Activated naive CD8-positive, alpha-beta T cell treated with anti-CD3 and anti-CD28 coated beads, Interleukin-2, amount 50 U/mL, for 16 hours (primary cell): Measurements from ENCODE around the gene SLC1A2.
"Not testable (repeated sequence)": the region's sequence is repeated elsewhere in the genome, so short reads cannot be mapped to it uniquely, and the experiment has no call there.

Source experiments
- DNase-seq: peaks from one replicate; pipeline ENCODE4 v3.0.0-alpha.2; 2020; ENCODE audit warnings: low read depth, low spot score

SLC1A2 gene

DNA sequence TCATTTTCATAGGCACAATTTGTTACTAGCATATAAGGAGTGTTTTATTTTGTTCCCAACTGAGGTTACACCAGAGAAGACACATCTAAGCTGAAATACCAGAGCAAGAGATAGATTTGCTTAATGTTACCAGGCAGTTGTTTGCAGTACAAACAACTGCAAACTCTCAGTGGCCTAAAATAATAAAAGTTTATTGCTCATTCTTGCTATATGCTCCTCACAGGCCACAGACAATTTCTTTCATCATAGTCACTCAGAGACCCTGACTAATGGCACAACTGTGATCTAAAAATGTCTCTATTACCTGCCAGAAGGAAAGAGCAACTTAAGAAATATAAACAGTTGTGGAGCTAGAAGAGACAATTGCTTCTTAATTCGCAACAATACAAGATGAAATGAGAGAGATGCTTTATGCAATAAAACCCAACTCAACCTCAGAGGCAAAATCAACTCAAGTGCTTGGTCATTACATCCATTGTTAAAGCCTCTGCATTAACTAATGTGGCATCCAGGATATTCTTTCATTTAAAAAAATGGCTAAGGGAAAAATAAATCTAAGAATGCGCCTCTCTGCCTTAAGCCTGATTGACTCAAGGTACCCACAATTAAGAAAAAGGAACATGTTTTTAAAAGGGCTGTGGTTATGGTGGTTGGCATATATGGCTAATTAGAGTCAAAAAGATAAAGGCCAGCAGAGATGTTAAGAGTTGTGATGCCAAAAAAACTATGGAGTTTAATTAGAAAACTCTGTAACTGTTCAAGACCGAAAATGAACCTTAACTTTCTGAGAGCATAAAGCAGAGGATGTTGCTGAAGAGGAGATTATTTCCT lies 176.7 kb downstream of the SLC1A2 start:
- no peak for DNase-seq

DNA sequence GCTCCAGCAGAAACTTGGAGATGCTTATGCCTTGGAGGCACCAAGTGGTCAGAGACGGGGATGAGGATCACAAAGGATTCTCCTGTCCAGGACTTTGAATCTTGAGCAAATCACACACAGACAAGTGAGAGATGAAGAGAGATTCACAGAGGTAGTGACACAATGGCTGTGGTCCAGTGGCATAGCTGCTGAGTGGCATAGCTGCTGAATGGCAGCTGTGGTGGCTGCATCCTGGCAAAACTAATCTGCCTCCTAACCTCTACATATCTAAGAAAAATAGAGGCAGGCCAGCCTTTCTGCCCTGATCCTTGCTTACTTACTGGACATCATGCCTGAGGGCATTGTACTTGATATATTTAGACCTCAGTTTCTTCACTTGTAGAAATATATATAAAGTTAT lies 177.8 kb downstream of the SLC1A2 start:
- DNase-seq, result no peak

DNA sequence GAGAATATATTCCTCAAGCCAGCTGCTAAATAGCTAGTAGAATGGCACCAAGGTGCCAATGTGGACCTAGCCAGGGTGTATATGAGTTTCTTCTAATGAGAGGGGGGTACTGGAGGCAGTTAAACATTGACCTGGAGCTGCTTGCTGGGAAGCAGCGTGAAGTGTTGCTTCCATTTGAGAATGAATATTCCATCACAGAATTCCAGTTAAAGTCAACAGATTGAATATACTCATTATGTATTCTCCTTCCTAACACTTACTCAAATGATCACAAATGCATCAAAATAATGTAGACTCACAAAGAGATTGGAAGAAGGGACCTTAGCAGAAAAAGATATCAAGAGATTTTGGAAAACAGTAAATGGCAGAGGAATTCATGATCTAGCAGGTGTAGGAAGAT lies 178.3 kb downstream of the SLC1A2 start:
- DNase-seq, result no peak

DNA sequence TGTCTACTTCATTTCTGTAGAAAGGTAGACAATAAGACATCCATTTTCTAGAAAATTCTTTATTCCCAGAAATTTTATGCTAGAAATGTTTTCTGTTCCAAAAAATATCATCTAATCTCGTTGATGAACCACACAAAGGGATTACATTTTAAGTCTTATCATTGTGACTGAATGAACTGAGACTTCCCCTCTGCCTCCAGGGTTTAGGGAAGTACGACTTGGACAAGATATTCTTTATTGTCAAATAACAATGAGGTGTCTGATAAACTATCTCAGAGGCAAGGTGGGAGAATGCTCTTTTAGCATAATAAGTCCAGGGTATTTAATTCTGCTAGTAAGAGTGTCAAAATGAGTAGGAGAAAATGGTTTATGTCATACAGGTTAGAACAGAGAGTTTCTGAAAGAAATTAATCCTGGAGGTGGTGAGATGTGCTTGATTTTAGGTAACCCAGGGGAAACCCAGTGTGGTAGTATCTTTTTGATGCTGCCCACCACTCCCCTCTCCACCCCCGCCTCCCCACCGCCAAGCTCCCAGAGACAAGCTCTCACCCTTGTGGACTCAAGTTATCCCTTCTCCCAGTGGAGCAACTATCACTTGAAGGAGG lies 179.8 kb downstream of the SLC1A2 start:
- no peak for DNase-seq

DNA sequence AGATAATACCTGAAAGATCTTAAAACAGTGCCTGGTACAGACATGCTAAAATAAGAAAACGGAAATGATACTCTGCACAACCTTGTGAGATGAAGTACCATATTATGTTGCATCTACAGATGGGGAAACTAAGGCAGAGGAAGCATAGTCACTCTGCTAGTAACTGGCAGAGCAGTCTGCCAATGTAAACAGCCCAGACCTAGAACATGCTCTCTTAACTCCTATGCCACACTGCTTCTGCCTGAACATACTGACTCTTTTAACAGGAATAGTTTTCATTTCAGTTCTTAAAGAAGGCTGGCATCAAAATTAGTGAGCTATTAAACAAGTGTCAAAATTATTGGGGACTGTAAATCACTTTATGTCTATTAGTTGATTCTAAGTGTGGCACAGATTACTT lies 180.5 kb downstream of the SLC1A2 start:
- DNase-seq, result no peak

DNA sequence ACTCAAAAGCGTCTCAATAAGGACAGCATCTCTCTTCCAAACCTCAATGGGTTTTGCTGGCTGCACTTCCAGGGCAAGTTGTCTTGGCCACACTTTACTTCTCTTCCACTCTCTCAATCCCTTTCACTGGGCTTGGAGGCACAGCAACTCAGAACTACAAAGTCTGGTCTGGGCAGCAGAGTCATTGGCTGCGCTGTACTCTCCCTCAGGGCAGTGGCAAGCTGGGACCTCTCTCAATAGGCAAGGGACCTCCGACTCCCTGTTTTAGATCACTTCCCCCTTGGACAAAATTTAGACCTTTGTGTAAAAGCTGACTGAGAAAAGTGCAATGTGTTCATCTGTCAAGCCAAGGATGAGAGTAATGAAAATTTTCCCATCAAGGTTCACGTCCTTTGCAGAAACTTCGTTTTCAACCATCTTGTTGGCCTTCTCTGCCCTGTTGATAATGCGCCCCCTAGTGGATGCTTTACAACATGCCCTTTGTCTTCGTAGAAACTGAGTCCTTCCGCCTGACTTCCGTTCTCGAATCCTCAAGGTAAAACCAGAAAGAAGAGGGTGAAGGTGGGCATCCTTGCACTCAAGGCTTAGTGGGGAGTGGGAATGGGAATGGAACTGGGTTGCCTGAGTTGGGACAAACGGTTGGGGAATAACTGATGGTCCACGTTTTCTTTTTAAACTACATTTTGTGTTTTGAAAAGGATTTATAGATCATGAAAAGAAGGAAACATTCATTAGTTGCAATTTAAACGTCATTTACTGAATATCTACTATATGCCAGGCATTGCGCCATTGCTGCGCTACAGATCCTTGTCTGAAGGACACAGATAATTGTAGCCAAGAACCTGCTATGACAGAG lies 181.3 kb downstream of the SLC1A2 start:
- peak; percentile 7 for DNase-seq

DNA sequence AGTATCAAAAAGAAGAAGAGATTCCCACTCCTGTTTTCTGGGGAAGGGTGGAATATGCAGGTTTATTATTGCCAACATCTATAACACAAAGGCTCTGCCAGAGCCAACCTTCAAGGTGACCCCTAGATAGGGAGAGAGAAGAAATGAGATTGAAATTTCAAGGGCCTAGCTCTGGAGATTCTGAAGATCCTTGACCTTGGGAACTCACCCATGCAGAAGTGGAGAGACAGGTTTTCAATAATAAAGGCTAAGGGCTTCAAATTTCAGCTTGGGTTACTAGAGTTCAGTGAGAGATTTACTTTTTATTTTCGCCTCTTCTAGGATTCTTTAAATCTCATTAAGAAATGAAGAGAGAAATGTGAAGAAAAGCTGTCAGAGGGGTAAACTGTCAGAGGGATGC lies 182.0 kb downstream of the SLC1A2 start:
- no peak for DNase-seq

DNA sequence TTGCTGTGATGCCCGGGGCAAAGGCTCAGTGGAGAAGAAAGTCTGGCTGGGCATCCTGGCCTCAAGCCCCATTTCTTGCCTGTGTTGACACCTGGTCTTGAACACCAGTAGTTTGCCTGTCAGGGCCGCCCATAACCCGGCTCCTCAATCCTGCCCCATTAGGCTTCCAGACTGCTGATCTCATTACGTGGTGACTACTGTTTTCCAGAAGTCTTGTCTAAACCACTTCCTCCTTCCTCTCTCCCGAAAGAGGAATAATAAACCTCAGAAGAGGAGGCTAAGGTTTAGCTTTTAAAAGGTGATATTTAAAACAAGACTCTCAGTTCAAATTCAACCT lies 182.7 kb downstream of the SLC1A2 start:
- DNase-seq, result no peak

DNA sequence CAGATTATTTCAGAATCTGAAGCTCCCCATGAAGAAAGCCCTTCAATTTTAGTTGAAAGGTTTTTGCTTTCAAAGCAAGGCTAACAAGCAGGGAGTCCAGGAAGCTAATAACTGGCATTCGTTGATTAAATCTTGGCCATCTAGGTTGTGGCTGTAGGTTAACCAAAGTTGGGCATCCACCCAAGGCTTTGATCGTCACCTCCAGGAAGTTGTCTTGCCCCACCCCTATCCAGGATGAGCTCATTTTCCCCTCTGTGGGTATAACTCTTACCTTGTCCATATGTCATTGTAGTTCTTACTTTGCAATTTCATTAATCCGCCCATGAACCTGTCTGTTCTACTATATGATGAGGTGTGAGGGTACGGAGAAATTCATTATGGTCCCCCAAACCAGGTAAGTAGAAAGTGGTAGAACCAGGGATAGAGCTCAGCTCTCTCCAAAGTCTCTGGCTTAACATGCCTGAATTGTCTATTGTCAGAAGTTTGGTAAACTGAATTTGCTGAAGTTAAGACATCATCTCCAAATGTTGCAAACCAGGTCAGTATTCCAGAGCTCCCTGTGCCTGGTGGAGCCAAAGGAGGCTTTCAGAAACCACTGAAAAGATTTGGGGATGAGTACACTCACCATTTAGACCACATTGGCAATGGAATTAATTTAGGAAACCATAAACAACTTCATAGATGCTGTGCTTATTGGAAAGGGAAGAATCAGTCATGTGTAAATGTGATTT lies 183.3 kb downstream of the SLC1A2 start:
- no peak for DNase-seq

DNA sequence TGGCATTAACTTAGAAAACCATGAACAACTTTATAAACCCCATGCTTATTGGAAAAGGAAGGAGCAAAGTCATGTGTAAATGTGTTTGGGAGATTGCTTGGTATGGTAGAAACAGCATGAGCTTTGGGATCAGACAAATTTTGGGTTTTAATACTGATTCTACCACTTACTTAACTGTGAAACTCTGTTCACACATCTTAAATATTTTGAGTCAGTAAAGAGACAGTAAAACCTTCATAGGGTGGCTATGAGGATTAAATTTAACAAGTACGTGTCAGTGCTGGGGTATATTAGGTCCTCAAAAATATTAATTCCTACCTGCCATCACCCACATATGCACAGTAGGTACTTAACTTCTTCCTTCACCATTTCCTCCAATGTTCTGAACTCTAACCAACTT lies 183.9 kb downstream of the SLC1A2 start:
- no peak for DNase-seq

DNA sequence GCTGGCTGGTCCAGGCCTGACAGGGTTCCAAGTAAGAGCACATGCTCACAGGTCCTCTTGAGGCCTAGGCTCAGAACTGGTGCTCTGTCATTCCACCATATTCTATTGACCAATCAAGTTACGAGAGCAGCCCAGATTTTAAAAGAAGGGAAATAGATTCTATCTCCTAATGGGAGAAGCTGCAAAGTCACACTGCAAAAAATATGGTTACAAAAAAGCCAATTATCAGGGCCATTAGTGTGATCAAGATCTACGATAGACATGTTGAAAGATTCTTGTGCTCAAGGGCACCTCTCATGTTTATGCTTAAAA lies 184.2 kb downstream of the SLC1A2 start:
- no peak for DNase-seq

DNA sequence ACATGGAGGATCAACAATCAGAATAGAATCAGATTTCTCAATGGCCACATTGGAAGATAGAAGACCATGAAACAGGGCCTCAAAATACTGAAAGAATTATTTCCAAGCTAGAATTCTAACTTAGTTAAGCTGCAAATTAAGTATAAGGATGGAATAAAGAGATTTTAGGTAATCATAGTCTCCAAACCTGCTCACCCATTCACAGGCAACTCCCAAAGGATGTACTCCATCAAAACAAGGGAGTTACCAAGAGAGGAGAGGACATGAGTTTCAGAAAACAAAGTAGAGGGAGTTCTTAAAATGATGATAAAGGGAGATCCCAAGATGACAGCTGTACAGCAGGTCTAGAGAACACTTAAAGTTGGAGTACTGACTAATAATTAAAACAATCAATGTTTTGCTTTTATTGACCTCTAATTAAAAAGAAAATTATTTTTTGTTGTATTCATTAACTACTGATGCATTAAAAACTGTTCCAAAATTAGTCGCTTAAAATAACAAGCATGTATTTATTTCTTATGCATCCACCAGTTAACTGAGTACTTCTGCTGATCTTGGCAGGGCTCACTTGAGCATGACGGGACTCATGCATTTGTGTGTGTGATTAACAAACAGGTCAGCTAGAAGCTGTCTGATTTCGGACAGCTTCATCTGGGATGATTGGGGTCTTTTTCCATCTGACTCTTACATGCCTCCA lies 184.8 kb downstream of the SLC1A2 start:
- DNase-seq, result no peak

DNA sequence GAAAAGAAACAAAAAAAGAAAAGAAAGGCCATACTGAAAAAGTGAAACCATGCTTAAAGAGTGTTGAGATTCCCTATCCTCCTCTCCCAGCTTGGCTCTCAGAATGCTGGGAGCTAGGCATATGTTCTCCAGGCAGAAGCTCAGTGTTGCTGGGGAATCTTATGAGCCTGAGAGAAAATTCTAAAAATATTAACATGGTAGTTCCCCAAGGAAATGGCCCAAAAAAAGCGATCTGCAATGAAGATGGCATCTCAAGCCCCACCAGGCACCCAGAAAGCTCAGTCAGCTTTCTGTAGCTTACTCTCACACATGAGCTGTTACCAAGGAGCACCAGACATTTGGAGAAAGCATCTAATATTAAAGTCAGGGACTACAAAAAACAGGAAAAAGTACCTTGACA lies 185.8 kb downstream of the SLC1A2 start:
- no peak for DNase-seq

DNA sequence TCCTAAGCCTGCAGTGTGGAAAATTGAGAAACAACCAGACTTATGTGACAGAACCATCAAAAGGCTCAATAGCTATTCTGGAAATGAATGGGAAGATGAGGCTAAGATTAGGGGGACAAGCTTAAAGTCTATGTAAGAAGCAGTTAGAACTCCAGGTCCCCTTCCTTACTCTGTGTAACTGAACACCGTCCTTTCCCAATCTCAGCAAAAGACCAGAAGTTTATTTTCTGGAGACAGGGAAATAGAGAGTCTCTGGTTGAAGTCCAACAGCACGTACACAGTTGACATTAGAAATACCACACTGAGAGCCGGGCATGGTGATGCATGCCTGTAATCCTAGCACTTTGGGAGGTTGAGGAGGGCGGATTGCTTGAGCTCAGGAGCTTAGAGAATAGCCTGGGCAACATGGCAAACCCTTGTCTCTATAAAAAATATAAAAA lies 186.4 kb downstream of the SLC1A2 start:
- no peak for DNase-seq

DNA sequence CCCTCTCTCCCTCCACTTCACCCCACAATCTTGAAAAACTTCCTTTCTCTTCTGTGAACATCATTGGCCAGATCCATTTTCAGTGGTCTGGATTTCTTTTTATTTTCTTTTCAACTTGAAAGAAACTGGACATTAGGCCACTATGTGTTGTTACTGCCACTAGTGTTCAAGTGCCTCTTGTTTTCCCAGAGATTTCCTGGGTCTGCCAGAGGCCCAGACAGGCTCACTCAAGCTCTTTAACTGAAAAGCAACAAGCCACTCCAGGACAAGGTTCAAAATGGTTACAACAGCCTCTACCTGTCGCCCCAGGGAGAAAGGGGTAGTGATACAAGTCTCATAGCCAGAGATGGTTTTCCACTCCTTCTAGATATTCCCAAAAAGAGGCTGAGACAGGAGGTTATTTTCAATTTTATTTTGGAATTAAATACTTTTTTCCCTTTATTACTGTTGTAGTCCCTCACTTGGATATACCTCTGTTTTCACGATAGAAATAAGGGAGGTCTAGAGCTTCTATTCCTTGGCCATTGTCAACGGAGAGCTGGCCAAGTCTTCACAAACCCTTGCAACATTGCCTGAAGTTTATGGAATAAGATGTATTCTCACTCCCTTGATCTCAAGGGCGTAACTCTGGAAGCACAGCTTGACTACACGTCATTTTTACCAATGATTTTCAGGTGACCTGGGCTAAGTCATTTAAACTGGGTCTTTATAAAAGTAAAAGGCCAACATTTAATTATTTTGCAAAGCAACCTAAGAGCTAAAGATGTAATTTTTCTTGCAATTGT lies 188.1 kb downstream of the SLC1A2 start:
- DNase-seq, result no peak

DNA sequence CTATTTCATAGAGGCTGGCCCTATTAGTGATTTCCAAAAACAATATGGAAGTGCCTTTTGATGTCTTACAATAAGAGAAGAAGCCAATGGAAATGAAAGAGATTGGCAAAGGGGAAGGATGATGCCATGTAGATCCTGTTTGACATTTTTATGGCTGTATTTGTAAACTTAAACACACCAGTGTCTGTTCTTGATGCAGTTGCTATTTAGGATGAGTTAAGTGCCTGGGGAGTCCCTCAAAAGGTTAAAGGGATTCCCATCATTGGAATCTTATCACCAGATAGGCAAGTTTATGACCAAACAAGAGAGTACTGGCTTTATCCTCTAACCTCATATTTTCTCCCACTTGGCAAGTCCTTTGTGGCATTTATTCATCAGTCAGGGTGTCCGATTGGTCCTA lies 189.0 kb downstream of the SLC1A2 start:
- no peak for DNase-seq

DNA sequence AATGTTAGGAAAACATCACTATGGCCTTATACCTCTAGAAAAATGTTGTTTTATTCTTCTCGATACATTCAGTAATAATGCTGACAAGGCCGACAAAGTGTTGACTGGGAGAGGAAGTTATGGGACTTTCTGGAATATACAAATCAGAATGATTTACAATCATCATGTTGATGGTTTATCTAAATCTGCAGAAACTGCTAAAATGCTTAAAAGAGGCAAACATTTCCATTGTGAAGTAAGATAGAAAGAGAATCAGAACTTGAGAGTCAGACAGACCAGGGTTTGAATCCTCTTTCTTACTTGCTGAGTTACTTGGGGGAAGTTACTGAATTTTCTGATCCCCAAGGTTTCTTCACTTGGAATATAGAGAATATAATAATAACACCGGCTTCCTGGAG lies 191.0 kb downstream of the SLC1A2 start:
- DNase-seq, result no peak

DNA sequence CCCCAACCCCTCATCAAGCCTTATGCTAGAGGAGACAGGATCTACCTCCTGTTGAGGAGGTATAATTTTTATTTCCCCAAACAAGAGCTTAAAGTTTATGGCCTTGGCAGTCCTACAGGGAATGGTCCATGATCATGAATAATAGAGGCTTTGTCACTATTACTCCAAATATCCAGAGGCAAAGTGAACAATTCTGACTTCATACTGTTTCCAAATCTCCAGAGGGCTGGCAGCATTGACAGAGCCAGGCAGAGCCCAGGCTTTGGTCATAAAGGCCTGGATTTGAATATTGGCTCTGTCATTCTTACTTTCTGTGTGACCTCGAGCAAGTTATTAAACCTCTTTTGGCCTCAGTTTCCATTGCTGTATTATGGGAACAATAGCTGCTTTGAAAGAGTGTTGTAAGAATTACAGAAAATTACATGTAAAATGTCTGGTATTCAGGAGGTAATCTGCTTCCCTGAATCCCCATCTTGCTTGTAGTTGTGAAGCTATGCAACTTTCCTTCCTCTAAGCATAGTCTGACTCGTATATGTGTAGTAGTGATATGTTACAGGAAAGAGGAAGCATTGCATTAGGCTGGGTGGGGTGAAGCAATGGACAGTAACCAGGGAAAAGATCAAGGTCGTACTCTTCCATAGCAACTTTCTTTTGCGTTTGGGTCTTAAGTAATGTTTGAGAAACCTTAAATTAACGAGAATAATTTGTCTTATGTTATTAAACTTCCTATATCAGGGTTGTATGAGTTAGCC lies 191.6 kb downstream of the SLC1A2 start:
- no peak for DNase-seq

DNA sequence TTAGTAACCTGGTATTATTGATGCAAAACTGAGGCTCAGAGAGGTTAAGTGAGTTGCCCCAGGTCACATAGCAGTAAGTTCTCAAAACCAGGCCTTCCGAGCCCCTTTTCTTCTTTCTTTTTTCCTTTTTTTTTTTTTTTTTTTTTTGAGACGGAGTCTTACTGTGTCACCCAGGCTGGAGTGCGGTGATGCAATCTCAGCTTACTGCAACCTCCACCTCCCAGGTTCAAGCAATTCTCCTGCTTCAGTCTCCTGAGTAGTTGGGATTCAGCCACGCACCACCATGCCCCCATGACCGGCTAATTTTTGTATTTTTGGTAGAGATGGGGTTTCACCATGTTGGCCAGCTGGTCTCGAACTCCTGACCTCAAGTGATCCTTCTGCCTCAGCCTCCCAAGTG lies 192.6 kb downstream of the SLC1A2 start:
- DNase-seq, result not testable (repeated sequence)

DNA sequence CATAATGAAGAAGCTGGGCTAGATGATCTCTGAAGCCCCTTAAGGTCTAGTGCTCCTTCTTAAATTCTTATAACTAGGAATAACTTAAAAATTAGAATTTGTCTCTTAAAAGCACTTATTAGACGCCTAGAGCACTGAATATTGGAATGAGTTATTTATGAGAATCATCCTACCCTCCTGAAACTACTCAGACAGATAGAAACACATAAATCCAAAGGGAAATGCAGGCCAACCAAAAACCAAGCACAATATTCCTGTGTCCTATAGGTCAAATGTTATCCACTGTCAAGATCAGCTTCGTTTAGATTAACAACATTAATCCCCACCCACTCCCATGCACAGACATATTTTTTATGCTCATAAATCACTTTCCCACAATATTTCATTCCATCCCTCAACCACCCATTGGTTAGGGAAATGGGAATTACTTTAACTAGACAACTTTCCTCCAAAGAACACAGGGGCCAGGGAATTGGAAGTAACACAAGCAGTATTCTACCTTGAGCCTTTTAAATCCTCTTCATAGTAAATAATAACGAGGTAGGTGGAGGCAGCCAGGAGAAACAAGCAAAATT lies 193.3 kb downstream of the SLC1A2 start:
- no peak for DNase-seq
